Endothelial cell (in vitro differentiated cells): ENCODE data around the gene DHRS3. TPM values are rescaled to one million over a fixed set of nuclear protein-coding genes. Genes with fewer than 3 reads are reported as not detected.

Source experiments
- DNase-seq: peaks from one replicate; pipeline ENCODE4 v3.0.0; 2021; ENCODE audit warnings: low spot score
- H3K27ac Mint-ChIP-seq: one replicate; pipeline ENCODE4 v1.8.0; 2021; ENCODE audit warnings: mixed read lengths, inconsistent platforms; ENCODE audit not compliant: unreplicated experiment
- H3K27me3 Mint-ChIP-seq: one replicate; pipeline ENCODE4 v1.8.0; 2021; ENCODE audit warnings: mild to moderate bottlenecking, moderate library complexity, mixed read lengths, inconsistent platforms; ENCODE audit not compliant: unreplicated experiment
- H3K36me3 Mint-ChIP-seq: one replicate; pipeline ENCODE4 v1.8.0; 2021; ENCODE audit warnings: mild to moderate bottlenecking, low read depth, mixed read lengths, inconsistent platforms; ENCODE audit not compliant: unreplicated experiment
- H3K4me1 Mint-ChIP-seq: one replicate; pipeline ENCODE4 v1.8.0; 2021; ENCODE audit warnings: mild to moderate bottlenecking, mixed read lengths, inconsistent platforms; ENCODE audit not compliant: unreplicated experiment
- H3K4me3 Mint-ChIP-seq: one replicate; pipeline ENCODE4 v1.8.0; 2021; ENCODE audit warnings: mild to moderate bottlenecking, mixed read lengths, inconsistent platforms; ENCODE audit not compliant: unreplicated experiment
- H3K9me3 Mint-ChIP-seq: one replicate; pipeline ENCODE4 v1.8.0; 2021; ENCODE audit warnings: mixed read lengths, inconsistent platforms; ENCODE audit not compliant: unreplicated experiment
- total RNA-seq: library from RNA; stranded (reverse); fragmentation: NEBNext Ultra II Directional; extraction: Animal tissue kit (Norgen Biotek cat#: 25700); gene quantifications from one replicate; pipeline ENCODE4 v1.2.1, GENCODE V29; 2021; ENCODE audit not compliant: unreplicated experiment
- TF ChIP-seq, protein P1 (sequence below): fragments of 200-600 bp; sonication (generic); IDR thresholded peaks from one replicate; pipeline ENCODE4 v1.5.0; 2021; ENCODE audit warnings: antibody characterized with exemption; ENCODE audit not compliant: unreplicated experiment

The DHRS3 gene
- total RNA-seq, 1 donor from 2014 or later = 5.7 TPM

DNA sequence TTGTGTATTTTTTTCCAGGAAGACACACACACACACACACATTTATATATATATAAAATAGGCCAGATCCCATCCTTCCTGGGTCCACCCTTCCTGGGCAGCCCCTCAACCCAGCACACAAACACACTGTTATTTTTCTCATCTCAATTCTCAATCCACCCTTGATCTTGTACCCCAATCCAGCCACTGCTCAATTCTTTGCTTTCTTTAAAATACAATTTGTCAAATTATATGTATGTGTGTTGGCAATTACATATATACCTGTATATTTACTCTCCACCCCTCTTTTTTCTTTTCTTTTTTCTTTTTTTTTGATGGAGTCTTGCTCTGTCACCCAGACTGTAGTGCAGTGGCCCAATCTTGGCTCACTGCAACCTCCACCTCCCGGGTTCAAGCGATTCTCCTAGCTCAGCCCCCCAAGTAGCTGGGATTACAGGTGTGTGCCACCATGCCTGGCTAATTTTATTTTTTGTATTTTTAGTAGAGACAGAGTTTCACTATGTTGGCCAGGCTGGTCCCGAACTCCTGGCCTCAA lies 88.3 kb downstream of the DHRS3 start:
- TF ChIP-seq, protein P1, sequence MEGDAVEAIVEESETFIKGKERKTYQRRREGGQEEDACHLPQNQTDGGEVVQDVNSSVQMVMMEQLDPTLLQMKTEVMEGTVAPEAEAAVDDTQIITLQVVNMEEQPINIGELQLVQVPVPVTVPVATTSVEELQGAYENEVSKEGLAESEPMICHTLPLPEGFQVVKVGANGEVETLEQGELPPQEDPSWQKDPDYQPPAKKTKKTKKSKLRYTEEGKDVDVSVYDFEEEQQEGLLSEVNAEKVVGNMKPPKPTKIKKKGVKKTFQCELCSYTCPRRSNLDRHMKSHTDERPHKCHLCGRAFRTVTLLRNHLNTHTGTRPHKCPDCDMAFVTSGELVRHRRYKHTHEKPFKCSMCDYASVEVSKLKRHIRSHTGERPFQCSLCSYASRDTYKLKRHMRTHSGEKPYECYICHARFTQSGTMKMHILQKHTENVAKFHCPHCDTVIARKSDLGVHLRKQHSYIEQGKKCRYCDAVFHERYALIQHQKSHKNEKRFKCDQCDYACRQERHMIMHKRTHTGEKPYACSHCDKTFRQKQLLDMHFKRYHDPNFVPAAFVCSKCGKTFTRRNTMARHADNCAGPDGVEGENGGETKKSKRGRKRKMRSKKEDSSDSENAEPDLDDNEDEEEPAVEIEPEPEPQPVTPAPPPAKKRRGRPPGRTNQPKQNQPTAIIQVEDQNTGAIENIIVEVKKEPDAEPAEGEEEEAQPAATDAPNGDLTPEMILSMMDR = no peak
- DNase-seq = no peak
- peaks cover 20% of the 10 kb centered on the region for H3K4me1 Mint-ChIP-seq
- peak overlapping the region; percentile 13 for H3K27ac Mint-ChIP-seq
- H3K9me3 Mint-ChIP-seq = no peaks in the 10 kb centered on the region
- no peak overlapping the region for H3K4me3 Mint-ChIP-seq
- no peaks in the 10 kb centered on the region for H3K36me3 Mint-ChIP-seq
- H3K27me3 Mint-ChIP-seq = no peaks in the 10 kb centered on the region

DNA sequence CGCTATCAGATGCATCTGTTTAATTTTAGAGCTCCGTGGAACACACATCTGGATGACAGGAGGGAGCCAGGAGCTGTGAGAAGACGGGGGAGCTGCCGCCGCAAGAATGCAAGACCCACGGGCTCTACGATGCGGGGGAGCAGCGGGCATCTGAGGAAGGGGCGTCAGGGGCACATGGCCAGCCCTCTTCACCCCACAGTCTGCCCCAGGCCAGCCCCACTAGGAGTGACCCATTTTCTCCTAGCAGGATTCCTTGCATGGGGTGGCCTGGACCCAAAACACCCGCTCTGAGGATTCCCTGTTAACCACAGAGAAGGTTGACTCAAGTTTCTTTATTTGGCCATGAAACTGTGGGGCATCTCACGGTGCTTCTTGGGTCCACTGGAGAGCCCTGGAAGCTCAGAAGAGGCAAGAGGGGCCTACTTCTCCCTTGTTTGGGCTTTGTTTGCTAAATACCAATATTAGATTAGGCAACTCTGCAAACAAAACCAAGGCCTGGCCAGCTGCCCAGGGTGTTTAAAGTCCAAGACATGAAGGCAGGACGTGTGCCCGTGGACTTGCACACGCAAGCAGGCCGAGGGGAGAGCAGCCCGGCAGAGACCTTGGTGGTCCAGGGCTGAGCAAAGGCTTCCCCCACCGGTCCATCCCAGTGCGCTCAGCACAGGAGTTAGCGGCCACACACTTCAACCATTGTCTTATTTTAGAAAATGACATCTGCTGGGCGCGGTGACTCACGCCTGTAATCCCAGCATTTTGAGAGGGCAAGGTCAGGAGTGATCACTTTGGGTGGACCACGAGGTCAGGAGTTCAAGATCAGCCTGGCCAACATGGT lies 89.8 kb downstream of the DHRS3 start:
- DNase-seq = no peak
- Mint-ChIP-seq H3K4me1 (peaks cover 20% of the 10 kb centered on the region), H3K27me3 (no peaks in the 10 kb centered on the region), H3K27ac (no peak overlapping the region), H3K4me3 (no peak overlapping the region), H3K36me3 (no peaks in the 10 kb centered on the region), H3K9me3 (no peaks in the 10 kb centered on the region)
- TF ChIP-seq, protein P1 = no peak

DNA sequence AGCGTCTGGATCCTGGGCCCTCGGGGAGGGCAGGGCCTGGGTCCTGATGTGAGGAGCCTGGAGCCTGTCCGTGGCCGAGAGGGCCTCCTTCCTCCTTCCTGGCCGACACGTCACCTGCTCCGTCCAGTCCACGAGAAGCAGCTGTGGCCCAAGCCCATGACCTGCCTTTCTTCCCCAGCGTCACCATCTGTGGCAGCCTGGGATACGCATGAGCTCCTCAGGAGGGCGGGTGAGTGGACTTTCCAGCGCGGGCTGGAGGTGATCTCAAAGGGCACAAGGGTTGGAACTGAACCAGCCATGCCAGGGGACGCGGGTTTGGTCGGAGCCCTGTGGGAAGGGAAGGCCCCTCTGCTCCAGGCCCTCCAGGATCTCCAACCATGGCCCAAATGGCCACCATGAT lies 90.4 kb downstream of the DHRS3 start:
- Mint-ChIP-seq H3K27me3 (no peaks in the 10 kb centered on the region), H3K4me3 (no peak overlapping the region), H3K4me1 (peaks cover 20% of the 10 kb centered on the region), H3K9me3 (no peaks in the 10 kb centered on the region), H3K36me3 (no peaks in the 10 kb centered on the region), H3K27ac (no peak overlapping the region)
- TF ChIP-seq, protein P1 = no peak
- no peak for DNase-seq

DNA sequence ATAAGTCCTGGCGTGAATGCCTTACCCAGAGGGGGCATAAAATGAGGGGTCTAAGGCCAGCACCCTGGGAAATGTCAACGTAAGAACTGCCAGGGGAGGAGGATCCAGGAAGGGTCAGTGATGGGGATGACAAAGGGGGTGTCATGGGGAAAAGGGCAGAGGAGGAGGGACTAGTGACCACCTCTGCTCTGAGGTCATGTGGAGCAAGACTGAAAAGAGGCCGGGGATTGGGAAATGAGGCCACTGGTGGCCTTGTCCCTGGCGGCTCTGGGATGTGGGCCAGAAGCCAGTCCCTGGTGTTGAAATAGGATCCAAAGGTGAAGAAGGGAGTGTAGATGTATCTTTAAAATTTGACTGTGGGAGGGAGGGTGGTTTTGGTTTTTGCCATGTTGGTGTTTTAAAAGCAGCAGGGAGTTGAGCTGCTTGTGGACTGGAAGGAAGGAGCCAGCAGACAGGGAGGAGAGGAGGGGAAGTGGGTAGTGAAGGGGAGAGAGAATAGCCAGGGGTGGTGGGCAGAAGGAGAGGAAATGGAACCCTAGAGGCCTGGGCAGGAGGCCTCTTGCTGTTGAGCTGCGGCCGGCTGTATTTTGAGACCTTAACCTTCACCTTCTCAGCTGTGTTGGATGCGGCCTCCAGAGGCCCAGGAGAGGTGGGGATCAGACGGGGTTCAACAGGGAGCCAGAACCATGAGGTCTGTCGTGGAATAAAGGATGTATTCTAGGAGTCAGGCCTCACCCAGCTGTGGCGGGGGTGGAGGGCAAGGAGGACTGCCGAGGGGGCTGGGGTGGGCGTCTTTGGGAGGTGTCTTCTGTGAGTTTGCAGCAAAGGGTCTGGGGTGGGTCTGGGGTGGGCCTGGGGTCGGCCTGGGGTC lies 92.5 kb downstream of the DHRS3 start:
- peaks cover 18% of the 10 kb centered on the region for H3K4me1 Mint-ChIP-seq
- H3K4me3 Mint-ChIP-seq = no peak overlapping the region
- H3K9me3 Mint-ChIP-seq = no peaks in the 10 kb centered on the region
- H3K27ac Mint-ChIP-seq = no peak overlapping the region
- no peaks in the 10 kb centered on the region for H3K36me3 Mint-ChIP-seq
- TF ChIP-seq, protein P1 = no peak
- DNase-seq = no peak
- no peaks in the 10 kb centered on the region for H3K27me3 Mint-ChIP-seq
